Panc1 (cell line): ENCODE measurements around the gene CLSTN2.

Source experiments
- POLR2AphosphoS5 ChIP-seq: IDR thresholded peaks from 2 replicates; pipeline ENCODE4 v1.6.1; 2012; ENCODE audit warnings: mild to moderate bottlenecking, low read depth, low read length, moderate library complexity
- REST ChIP-seq, 2 experiments: IDR thresholded peaks; 2 replicates each; pipeline ENCODE4 v1.6.1; 2011 to 2012; ENCODE audit warnings: low read depth in 2 of 2, control low read depth in 1 of 2, low read length in 1 of 2, mild to moderate bottlenecking in 1 of 2, moderate library complexity in 1 of 2; ENCODE audit not compliant: insufficient read depth in 1 of 2
- TF ChIP-seq, protein P1 (sequence below): fragments of 450-650 bp; IDR thresholded peaks from 2 replicates; pipeline ENCODE4 v1.5.1; 2017; ENCODE audit warnings: mild to moderate bottlenecking

GRCh38 chr3:140373234-140373633, 438.2 kb downstream of the CLSTN2 start:
- TF ChIP-seq, protein P1, sequence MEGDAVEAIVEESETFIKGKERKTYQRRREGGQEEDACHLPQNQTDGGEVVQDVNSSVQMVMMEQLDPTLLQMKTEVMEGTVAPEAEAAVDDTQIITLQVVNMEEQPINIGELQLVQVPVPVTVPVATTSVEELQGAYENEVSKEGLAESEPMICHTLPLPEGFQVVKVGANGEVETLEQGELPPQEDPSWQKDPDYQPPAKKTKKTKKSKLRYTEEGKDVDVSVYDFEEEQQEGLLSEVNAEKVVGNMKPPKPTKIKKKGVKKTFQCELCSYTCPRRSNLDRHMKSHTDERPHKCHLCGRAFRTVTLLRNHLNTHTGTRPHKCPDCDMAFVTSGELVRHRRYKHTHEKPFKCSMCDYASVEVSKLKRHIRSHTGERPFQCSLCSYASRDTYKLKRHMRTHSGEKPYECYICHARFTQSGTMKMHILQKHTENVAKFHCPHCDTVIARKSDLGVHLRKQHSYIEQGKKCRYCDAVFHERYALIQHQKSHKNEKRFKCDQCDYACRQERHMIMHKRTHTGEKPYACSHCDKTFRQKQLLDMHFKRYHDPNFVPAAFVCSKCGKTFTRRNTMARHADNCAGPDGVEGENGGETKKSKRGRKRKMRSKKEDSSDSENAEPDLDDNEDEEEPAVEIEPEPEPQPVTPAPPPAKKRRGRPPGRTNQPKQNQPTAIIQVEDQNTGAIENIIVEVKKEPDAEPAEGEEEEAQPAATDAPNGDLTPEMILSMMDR: no peak
- TF ChIP-seq POLR2AphosphoS5 (no peak), REST (IDR thresholded peaks at IDR 0.05; ENCODE audit: insufficient read depth in 1 of 2, low read depth in 2 of 2, low read length in 1 of 2) (no peak)
